Measurements from ENCODE around the gene HOXD3. TPM values are rescaled to one million over a fixed set of nuclear protein-coding genes. Genes with fewer than 3 reads are reported as not detected.

The HOXD3 gene
- total RNA-seq, 6 donors from 2014 or later: 0.49 to 0.57 (median 0.49) TPM; not detected in 3

GRCh38 chr2:176170602-176171305, 13.6 kb downstream of the HOXD3 start:
- no peak for ATAC-seq (ENCODE audit: low FRiP score in 2 of 2)
- Histone ChIP-seq H3K4me1 (peaks cover 3 to 17% (median 9%) of the 10 kb centered on the region in 4 donors), H3K4me3 (no peak overlapping the region), H3K27ac (no peak overlapping the region), H3K27me3 (peaks cover 0 to 29% (median 14%) of the 10 kb centered on the region in 4 donors), H3K36me3 (no peaks in the 10 kb centered on the region), H3K9me3 (no peaks in the 10 kb centered on the region)
- 67 to 86% methylated on average over 1 of the region's 1 CpG for WGBS, 2 donors
- TF ChIP-seq EP300 (IDR thresholded peaks at IDR 0.05) (no peak), CTCF (IDR thresholded peaks at IDR 0.05) (no peak), POLR2AphosphoS5 (IDR thresholded peaks at IDR 0.05) (no peak), POLR2A (IDR thresholded peaks at IDR 0.05) (no peak)
- no peak for DNase-seq

GRCh38 chr2:176171351-176172006, 14.4 kb downstream of the HOXD3 start:
- DNase-seq (peak in 1 of 2 donors; percentile 87), ATAC-seq (ENCODE audit: low FRiP score in 2 of 2) (peak in 1 of 2 donors; percentile 37)
- 5 to 13% methylated on average over 20 to 44 of the region's 51 CpGs for WGBS, 2 donors
- no peak for TF ChIP-seq POLR2AphosphoS5 (IDR thresholded peaks at IDR 0.05)
- peak in 1 of 6 experiments; percentile 6 for TF ChIP-seq CTCF (IDR thresholded peaks at IDR 0.05)
- Histone ChIP-seq H3K27ac (no peak overlapping the region), H3K4me1 (peaks cover 3 to 17% (median 9%) of the 10 kb centered on the region in 4 donors), H3K36me3 (no peaks in the 10 kb centered on the region), H3K9me3 (no peaks in the 10 kb centered on the region), H3K27me3 (peaks cover 0 to 29% (median 14%) of the 10 kb centered on the region in 4 donors), H3K4me3 (peak overlapping the region in 3 of 4 donors; percentile 8 to 27 (median 13))

GRCh38 chr2:176172007-176172894, 15.1 kb downstream of the HOXD3 start:
- WGBS, 2 donors: 19 to 29% methylated on average over 32 to 40 of the region's 60 CpGs
- no peaks in the 10 kb centered on the region for H3K9me3 ChIP-seq
- DNase-seq (no peak), ATAC-seq (ENCODE audit: low FRiP score in 2 of 2) (peak in 1 of 2 donors; percentile 16)
- peaks cover 0 to 29% (median 14%) of the 10 kb centered on the region in 4 donors for H3K27me3 ChIP-seq
- peak overlapping the region in 3 of 4 donors; percentile 8 to 27 (median 13) for H3K4me3 ChIP-seq
- H3K27ac ChIP-seq: no peak overlapping the region
- peaks cover 3 to 17% (median 9%) of the 10 kb centered on the region in 4 donors for H3K4me1 ChIP-seq
- H3K36me3 ChIP-seq: no peaks in the 10 kb centered on the region
- TF ChIP-seq EP300 (IDR thresholded peaks at IDR 0.05) (no peak), POLR2A (IDR thresholded peaks at IDR 0.05) (no peak), CTCF (IDR thresholded peaks at IDR 0.05) (peak in 1 of 6 experiments; percentile 2), POLR2AphosphoS5 (IDR thresholded peaks at IDR 0.05) (no peak)

- Histone ChIP-seq H3K36me3 (no peaks in the 10 kb centered on the region), H3K27me3 (peaks cover 0 to 34% (median 17%) of the 10 kb centered on the region in 4 donors), H3K4me1 (peaks cover 3 to 19% (median 12%) of the 10 kb centered on the region in 4 donors), H3K4me3 (no peak overlapping the region), H3K9me3 (no peaks in the 10 kb centered on the region), H3K27ac (no peak overlapping the region)
- WGBS, 2 donors: 36 to 44% methylated on average over 14 of the region's 14 CpGs
- TF ChIP-seq CTCF (IDR thresholded peaks at IDR 0.05) (no peak), EP300 (IDR thresholded peaks at IDR 0.05) (no peak), POLR2A (IDR thresholded peaks at IDR 0.05) (no peak), POLR2AphosphoS5 (IDR thresholded peaks at IDR 0.05) (no peak)
- ATAC-seq (ENCODE audit: low FRiP score in 2 of 2) (no peak), DNase-seq (no peak)
Measured at GRCh38 chr2:176172895-176173566, 15.9 kb downstream of the HOXD3 start.

Data from upper lobe of left lung (tissue), 6 donors.